HEK293 (cell line): Measurements from ENCODE around the gene ANTKMT.

Experiments
- HOXD13 ChIP-seq: sonication (generic); formaldehyde crosslinking; IDR thresholded peaks from 2 replicates; pipeline ENCODE4 v1.8.0; 2022; ENCODE audit warnings: missing genetic modification reagents, borderline replicate concordance
- KLF7 ChIP-seq: fragments of 450-650 bp; formaldehyde crosslinking; IDR thresholded peaks from 2 replicates; pipeline ENCODE4 v1.5.1; 2016; ENCODE audit warnings: missing biosample characterization, missing genetic modification characterization, borderline replicate concordance
- MYNN ChIP-seq: fragments of 450-650 bp; formaldehyde crosslinking; IDR thresholded peaks from 2 replicates; pipeline ENCODE4 v1.5.1; 2016; ENCODE audit warnings: missing biosample characterization, missing genetic modification characterization, borderline replicate concordance
- OSR2 ChIP-seq: fragments of 450-650 bp; formaldehyde crosslinking; IDR thresholded peaks from 2 replicates; pipeline ENCODE4 v1.5.1; 2016; ENCODE audit warnings: missing biosample characterization, missing genetic modification characterization
- PRDM6 ChIP-seq: fragments of 450-650 bp; formaldehyde crosslinking; IDR thresholded peaks from 2 replicates; pipeline ENCODE4 v1.5.1; 2017; ENCODE audit warnings: missing biosample characterization, missing genetic modification characterization
- RBAK ChIP-seq: fragments of 450-650 bp; formaldehyde crosslinking; IDR thresholded peaks from 2 replicates; pipeline ENCODE4 v1.5.1; 2016; ENCODE audit warnings: missing biosample characterization, missing genetic modification characterization
- REPIN1 ChIP-seq: fragments of 450-650 bp; formaldehyde crosslinking; IDR thresholded peaks from 2 replicates; pipeline ENCODE4 v1.5.1; 2017; ENCODE audit warnings: missing biosample characterization, missing genetic modification characterization, low read depth
- TRIM28 ChIP-seq: IDR thresholded peaks from 2 replicates; pipeline ENCODE4 v1.6.1; 2011; ENCODE audit warnings: low read length, control low read depth, borderline replicate concordance
- ZBTB48 ChIP-seq: fragments of 450-650 bp; formaldehyde crosslinking; IDR thresholded peaks from 2 replicates; pipeline ENCODE4 v1.5.1; 2016; ENCODE audit warnings: missing biosample characterization, missing genetic modification characterization
- ZBTB6 ChIP-seq: fragments of 450-650 bp; formaldehyde crosslinking; IDR thresholded peaks from 2 replicates; pipeline ENCODE4 v1.5.1; 2017; ENCODE audit warnings: missing biosample characterization, missing genetic modification characterization
- ZBTB8A ChIP-seq: fragments of 450-650 bp; formaldehyde crosslinking; IDR thresholded peaks from 2 replicates; pipeline ENCODE4 v1.5.1; 2016; ENCODE audit warnings: missing biosample characterization, missing genetic modification characterization
- ZNF114 ChIP-seq: fragments of 450-650 bp; formaldehyde crosslinking; IDR thresholded peaks from 2 replicates; pipeline ENCODE4 v1.5.0; 2017; ENCODE audit warnings: missing biosample characterization, missing genetic modification characterization
- ZNF121 ChIP-seq: fragments of 450-650 bp; formaldehyde crosslinking; IDR thresholded peaks from 2 replicates; pipeline ENCODE4 v1.5.1; 2016; ENCODE audit warnings: missing biosample characterization, missing genetic modification characterization
- ZNF140 ChIP-seq: fragments of 450-650 bp; formaldehyde crosslinking; IDR thresholded peaks from 2 replicates; pipeline ENCODE4 v1.5.1; 2016; ENCODE audit warnings: missing biosample characterization, missing genetic modification characterization
- ZNF174 ChIP-seq: fragments of 450-650 bp; formaldehyde crosslinking; IDR thresholded peaks from 2 replicates; pipeline ENCODE4 v1.5.0; 2017; ENCODE audit warnings: missing biosample characterization, mild to moderate bottlenecking, missing genetic modification characterization
- ZNF2 ChIP-seq: fragments of 450-650 bp; formaldehyde crosslinking; IDR thresholded peaks from 2 replicates; pipeline ENCODE4 v1.5.1; 2016; ENCODE audit warnings: missing biosample characterization, missing genetic modification characterization
- ZNF214 ChIP-seq: fragments of 450-650 bp; formaldehyde crosslinking; IDR thresholded peaks from 2 replicates; pipeline ENCODE4 v1.5.1; 2017; ENCODE audit warnings: missing biosample characterization, mild to moderate bottlenecking, missing genetic modification characterization, borderline replicate concordance
- ZNF223 ChIP-seq: fragments of 450-650 bp; formaldehyde crosslinking; IDR thresholded peaks from 2 replicates; pipeline ENCODE4 v1.5.1; 2016; ENCODE audit warnings: missing biosample characterization, missing genetic modification characterization
- ZNF274 ChIP-seq, 2 experiments: fragments of 200-500 bp in 1 of 2; fragments of 450-650 bp in 1 of 2; sonication (Bioruptor generic) in 1 of 2; formaldehyde crosslinking in 1 of 2; IDR thresholded peaks; 2 replicates each; pipeline versions ENCODE4 v1.5.1 to v1.6.1; 2014 to 2016; ENCODE audit warnings: borderline replicate concordance in 1 of 2, inconsistent platforms in 1 of 2, low read length in 1 of 2, missing biosample characterization in 1 of 2, missing genetic modification characterization in 1 of 2
- ZNF324 ChIP-seq: fragments of 450-650 bp; formaldehyde crosslinking; IDR thresholded peaks from 2 replicates; pipeline ENCODE4 v1.5.1; 2016; ENCODE audit warnings: missing biosample characterization, missing genetic modification characterization
- ZNF335 ChIP-seq: fragments of 450-650 bp; formaldehyde crosslinking; conservative IDR thresholded peaks from 2 replicates; pipeline ENCODE4 v1.5.1; 2016; ENCODE audit warnings: missing biosample characterization, missing genetic modification characterization
- ZNF341 ChIP-seq: fragments of 450-650 bp; formaldehyde crosslinking; IDR thresholded peaks from 2 replicates; pipeline ENCODE4; 2016; ENCODE audit warnings: low read depth, missing biosample characterization, missing genetic modification characterization
- ZNF362 ChIP-seq: fragments of 450-650 bp; formaldehyde crosslinking; IDR thresholded peaks from 2 replicates; pipeline ENCODE4 v1.5.1; 2016; ENCODE audit warnings: missing biosample characterization, missing genetic modification characterization
- ZNF366 ChIP-seq: fragments of 450-650 bp; formaldehyde crosslinking; conservative IDR thresholded peaks from 2 replicates; pipeline ENCODE4 v1.5.1; 2016; ENCODE audit warnings: missing biosample characterization, missing genetic modification characterization
- ZNF391 ChIP-seq: fragments of 450-650 bp; formaldehyde crosslinking; IDR thresholded peaks from 2 replicates; pipeline ENCODE4 v1.5.1; 2016; ENCODE audit warnings: low read depth, missing biosample characterization, missing genetic modification characterization, borderline replicate concordance
- ZNF394 ChIP-seq: fragments of 450-650 bp; formaldehyde crosslinking; IDR thresholded peaks from 2 replicates; pipeline ENCODE4 v1.5.1; 2016; ENCODE audit warnings: missing biosample characterization, missing genetic modification characterization, mild to moderate bottlenecking, moderate library complexity, borderline replicate concordance
- ZNF404 ChIP-seq: fragments of 450-650 bp; formaldehyde crosslinking; IDR thresholded peaks from 2 replicates; pipeline ENCODE4 v1.5.1; 2017; ENCODE audit warnings: missing biosample characterization, missing genetic modification characterization
- ZNF423 ChIP-seq: fragments of 450-650 bp; formaldehyde crosslinking; IDR thresholded peaks from 2 replicates; pipeline ENCODE4 v1.5.1; 2016; ENCODE audit warnings: missing biosample characterization, missing genetic modification characterization
- ZNF529 ChIP-seq: fragments of 450-650 bp; formaldehyde crosslinking; IDR thresholded peaks from 2 replicates; pipeline ENCODE4 v1.5.1; 2017; ENCODE audit warnings: missing genetic modification characterization, missing biosample characterization; ENCODE audit not compliant: insufficient replicate concordance
- ZNF580 ChIP-seq: fragments of 450-650 bp; formaldehyde crosslinking; IDR thresholded peaks from 2 replicates; pipeline ENCODE4 v1.5.1; 2016; ENCODE audit warnings: missing biosample characterization, missing genetic modification characterization
- ZNF596 ChIP-seq: fragments of 450-650 bp; IDR thresholded peaks from 2 replicates; pipeline ENCODE4 v1.5.0; 2018; ENCODE audit warnings: missing biosample characterization, mild to moderate bottlenecking, missing genetic modification characterization, moderate library complexity
- ZNF626 ChIP-seq: fragments of 450-650 bp; sonication (Bioruptor Pico); formaldehyde crosslinking; IDR thresholded peaks from 2 replicates; pipeline ENCODE4 v1.5.1; 2018; ENCODE audit warnings: missing biosample characterization, missing genetic modification characterization, inconsistent platforms
- ZNF629 ChIP-seq: fragments of 450-650 bp; formaldehyde crosslinking; IDR thresholded peaks from 2 replicates; pipeline ENCODE4 v1.5.1; 2017; ENCODE audit warnings: missing biosample characterization, missing genetic modification characterization
- ZNF677 ChIP-seq: fragments of 450-650 bp; IDR thresholded peaks from 2 replicates; pipeline ENCODE4 v1.5.0; 2018; ENCODE audit warnings: missing biosample characterization, mild to moderate bottlenecking, missing genetic modification characterization, moderate library complexity
- ZNF768 ChIP-seq: fragments of 450-650 bp; formaldehyde crosslinking; IDR thresholded peaks from 2 replicates; pipeline ENCODE4 v1.5.1; 2018; ENCODE audit warnings: missing biosample characterization, mild to moderate bottlenecking, missing genetic modification characterization

The ANTKMT gene

GRCh38 chr16:684071-684794 lies 36.7 kb upstream of the ANTKMT start, which contains the start of gene JMJD8 (continued):
- TF ChIP-seq ZNF391 (tag by site-specific recombination) (no peak), ZBTB8A (tag by site-specific recombination) (peak; percentile 96), ZNF362 (no peak), ZNF223 (tag by site-specific recombination) (no peak), ZBTB48 (0 out of 2 replicates have a peak, but pooled peaks have one; percentile 3), ZNF140 (tag by site-specific recombination) (no peak), ZBTB6 (tag by site-specific recombination) (peak; percentile 92), ZNF580 (no peak), ZNF394 (tag by site-specific recombination) (peak; percentile 38; the same call in 1 of the 2 replicates), ZNF596 (tag by site-specific recombination) (peak; percentile 3; the same call in 1 of the 2 replicates), ZNF324 (no peak), ZNF629 (tag by site-specific recombination) (peak; percentile 67), MYNN (tag by site-specific recombination) (peak; percentile 60; the same call in 1 of the 2 replicates), ZNF114 (tag by site-specific recombination) (no peak), OSR2 (tag by site-specific recombination) (no peak), HOXD13 (CRISPR knock-in tag) (no peak), ZNF423 (tag by site-specific recombination) (peak; percentile 79), ZNF121 (tag by site-specific recombination) (no peak), ZNF404 (tag by site-specific recombination) (no peak), ZNF274 (IDR thresholded peaks at IDR 0.05; ENCODE audit: low read length) (no peak), ZNF274 (tag by site-specific recombination; IDR thresholded peaks at IDR 0.05; ENCODE audit: borderline replicate concordance) (no peak), ZNF214 (no peak), ZNF335 (peak; percentile 79), TRIM28 (no peak), RBAK (tag by site-specific recombination) (no peak), ZNF768 (tag by site-specific recombination) (no peak), ZNF529 (tag by site-specific recombination) (no peak), ZNF626 (no peak), ZNF366 (tag by site-specific recombination) (no peak), ZNF2 (tag by site-specific recombination) (peak; percentile 64), ZNF341 (no peak; the same call in 1 of the 2 replicates), REPIN1 (tag by site-specific recombination) (no peak), ZNF174 (tag by site-specific recombination) (no peak), KLF7 (tag by site-specific recombination) (peak; percentile 70), ZNF677 (0 out of 2 replicates have a peak, but pooled peaks have one; percentile 43), PRDM6 (no peak)
